ENCODE measurements around the gene P2RX3. TPM values are rescaled to one million over a fixed set of nuclear protein-coding genes. Genes with fewer than 3 reads are reported as not detected.

Gene P2RX3
- total and polyA plus RNA-seq, 2 experiments from 2014 or later: 0.15 to 0.35 TPM

GRCh38 chr11:57360991-57361390 lies 22.8 kb downstream of the P2RX3 start:
- no peaks in the 10 kb centered on the region for H3K36me3 ChIP-seq (ENCODE audit: insufficient read depth)
- no peak for TF ChIP-seq CREB1 (CRISPR knock-in tag; IDR thresholded peaks at IDR 0.05; ENCODE audit: low read depth)
- TF ChIP-seq NANOG (IDR thresholded peaks at IDR 0.05; ENCODE audit: borderline replicate concordance): no peak
- TF ChIP-seq POLR2AphosphoS5 (IDR thresholded peaks at IDR 0.05; ENCODE audit: low read depth): no peak
- TF ChIP-seq, protein P1, sequence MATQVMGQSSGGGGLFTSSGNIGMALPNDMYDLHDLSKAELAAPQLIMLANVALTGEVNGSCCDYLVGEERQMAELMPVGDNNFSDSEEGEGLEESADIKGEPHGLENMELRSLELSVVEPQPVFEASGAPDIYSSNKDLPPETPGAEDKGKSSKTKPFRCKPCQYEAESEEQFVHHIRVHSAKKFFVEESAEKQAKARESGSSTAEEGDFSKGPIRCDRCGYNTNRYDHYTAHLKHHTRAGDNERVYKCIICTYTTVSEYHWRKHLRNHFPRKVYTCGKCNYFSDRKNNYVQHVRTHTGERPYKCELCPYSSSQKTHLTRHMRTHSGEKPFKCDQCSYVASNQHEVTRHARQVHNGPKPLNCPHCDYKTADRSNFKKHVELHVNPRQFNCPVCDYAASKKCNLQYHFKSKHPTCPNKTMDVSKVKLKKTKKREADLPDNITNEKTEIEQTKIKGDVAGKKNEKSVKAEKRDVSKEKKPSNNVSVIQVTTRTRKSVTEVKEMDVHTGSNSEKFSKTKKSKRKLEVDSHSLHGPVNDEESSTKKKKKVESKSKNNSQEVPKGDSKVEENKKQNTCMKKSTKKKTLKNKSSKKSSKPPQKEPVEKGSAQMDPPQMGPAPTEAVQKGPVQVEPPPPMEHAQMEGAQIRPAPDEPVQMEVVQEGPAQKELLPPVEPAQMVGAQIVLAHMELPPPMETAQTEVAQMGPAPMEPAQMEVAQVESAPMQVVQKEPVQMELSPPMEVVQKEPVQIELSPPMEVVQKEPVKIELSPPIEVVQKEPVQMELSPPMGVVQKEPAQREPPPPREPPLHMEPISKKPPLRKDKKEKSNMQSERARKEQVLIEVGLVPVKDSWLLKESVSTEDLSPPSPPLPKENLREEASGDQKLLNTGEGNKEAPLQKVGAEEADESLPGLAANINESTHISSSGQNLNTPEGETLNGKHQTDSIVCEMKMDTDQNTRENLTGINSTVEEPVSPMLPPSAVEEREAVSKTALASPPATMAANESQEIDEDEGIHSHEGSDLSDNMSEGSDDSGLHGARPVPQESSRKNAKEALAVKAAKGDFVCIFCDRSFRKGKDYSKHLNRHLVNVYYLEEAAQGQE (IDR thresholded peaks at IDR 0.05; ENCODE audit: unreplicated experiment): no peak
- no peak for TF ChIP-seq EZH2 (IDR thresholded peaks at IDR 0.05; ENCODE audit: low read depth, unreplicated experiment)
- TF ChIP-seq, protein P2, sequence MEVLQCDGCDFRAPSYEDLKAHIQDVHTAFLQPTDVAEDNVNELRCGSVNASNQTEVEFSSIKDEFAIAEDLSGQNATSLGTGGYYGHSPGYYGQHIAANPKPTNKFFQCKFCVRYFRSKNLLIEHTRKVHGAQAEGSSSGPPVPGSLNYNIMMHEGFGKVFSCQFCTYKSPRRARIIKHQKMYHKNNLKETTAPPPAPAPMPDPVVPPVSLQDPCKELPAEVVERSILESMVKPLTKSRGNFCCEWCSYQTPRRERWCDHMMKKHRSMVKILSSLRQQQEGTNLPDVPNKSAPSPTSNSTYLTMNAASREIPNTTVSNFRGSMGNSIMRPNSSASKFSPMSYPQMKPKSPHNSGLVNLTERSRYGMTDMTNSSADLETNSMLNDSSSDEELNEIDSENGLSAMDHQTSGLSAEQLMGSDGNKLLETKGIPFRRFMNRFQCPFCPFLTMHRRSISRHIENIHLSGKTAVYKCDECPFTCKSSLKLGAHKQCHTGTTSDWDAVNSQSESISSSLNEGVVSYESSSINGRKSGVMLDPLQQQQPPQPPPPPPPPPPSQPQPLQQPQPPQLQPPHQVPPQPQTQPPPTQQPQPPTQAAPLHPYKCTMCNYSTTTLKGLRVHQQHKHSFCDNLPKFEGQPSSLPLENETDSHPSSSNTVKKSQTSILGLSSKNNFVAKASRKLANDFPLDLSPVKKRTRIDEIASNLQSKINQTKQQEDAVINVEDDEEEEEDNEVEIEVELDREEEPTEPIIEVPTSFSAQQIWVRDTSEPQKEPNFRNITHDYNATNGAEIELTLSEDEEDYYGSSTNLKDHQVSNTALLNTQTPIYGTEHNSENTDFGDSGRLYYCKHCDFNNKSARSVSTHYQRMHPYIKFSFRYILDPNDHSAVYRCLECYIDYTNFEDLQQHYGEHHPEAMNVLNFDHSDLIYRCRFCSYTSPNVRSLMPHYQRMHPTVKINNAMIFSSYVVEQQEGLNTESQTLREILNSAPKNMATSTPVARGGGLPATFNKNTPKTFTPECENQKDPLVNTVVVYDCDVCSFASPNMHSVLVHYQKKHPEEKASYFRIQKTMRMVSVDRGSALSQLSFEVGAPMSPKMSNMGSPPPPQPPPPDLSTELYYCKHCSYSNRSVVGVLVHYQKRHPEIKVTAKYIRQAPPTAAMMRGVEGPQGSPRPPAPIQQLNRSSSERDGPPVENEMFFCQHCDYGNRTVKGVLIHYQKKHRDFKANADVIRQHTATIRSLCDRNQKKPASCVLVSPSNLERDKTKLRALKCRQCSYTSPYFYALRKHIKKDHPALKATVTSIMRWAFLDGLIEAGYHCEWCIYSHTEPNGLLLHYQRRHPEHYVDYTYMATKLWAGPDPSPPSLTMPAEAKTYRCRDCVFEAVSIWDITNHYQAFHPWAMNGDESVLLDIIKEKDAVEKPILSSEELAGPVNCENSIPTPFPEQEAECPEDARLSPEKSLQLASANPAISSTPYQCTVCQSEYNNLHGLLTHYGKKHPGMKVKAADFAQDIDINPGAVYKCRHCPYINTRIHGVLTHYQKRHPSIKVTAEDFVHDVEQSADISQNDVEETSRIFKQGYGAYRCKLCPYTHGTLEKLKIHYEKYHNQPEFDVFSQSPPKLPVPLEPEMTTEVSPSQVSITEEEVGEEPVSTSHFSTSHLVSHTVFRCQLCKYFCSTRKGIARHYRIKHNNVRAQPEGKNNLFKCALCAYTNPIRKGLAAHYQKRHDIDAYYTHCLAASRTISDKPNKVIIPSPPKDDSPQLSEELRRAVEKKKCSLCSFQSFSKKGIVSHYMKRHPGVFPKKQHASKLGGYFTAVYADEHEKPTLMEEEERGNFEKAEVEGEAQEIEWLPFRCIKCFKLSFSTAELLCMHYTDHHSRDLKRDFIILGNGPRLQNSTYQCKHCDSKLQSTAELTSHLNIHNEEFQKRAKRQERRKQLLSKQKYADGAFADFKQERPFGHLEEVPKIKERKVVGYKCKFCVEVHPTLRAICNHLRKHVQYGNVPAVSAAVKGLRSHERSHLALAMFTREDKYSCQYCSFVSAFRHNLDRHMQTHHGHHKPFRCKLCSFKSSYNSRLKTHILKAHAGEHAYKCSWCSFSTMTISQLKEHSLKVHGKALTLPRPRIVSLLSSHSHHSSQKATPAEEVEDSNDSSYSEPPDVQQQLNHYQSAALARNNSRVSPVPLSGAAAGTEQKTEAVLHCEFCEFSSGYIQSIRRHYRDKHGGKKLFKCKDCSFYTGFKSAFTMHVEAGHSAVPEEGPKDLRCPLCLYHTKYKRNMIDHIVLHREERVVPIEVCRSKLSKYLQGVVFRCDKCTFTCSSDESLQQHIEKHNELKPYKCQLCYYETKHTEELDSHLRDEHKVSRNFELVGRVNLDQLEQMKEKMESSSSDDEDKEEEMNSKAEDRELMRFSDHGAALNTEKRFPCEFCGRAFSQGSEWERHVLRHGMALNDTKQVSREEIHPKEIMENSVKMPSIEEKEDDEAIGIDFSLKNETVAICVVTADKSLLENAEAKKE (CRISPR knock-in tag; IDR thresholded peaks at IDR 0.05): no peak
- TF ChIP-seq EZH2phosphoT487 (IDR thresholded peaks at IDR 0.05; ENCODE audit: unreplicated experiment): no peak
- no peak for TF ChIP-seq JUNB (IDR thresholded peaks at IDR 0.05; ENCODE audit: unreplicated experiment)
- no peak for TF ChIP-seq STAT1 (IDR thresholded peaks at IDR 0.05; ENCODE audit: unreplicated experiment)
- TF ChIP-seq ZNF331 (CRISPR knock-in tag; IDR thresholded peaks at IDR 0.05; ENCODE audit: low read depth): no peak
- TF ChIP-seq, protein P3, sequence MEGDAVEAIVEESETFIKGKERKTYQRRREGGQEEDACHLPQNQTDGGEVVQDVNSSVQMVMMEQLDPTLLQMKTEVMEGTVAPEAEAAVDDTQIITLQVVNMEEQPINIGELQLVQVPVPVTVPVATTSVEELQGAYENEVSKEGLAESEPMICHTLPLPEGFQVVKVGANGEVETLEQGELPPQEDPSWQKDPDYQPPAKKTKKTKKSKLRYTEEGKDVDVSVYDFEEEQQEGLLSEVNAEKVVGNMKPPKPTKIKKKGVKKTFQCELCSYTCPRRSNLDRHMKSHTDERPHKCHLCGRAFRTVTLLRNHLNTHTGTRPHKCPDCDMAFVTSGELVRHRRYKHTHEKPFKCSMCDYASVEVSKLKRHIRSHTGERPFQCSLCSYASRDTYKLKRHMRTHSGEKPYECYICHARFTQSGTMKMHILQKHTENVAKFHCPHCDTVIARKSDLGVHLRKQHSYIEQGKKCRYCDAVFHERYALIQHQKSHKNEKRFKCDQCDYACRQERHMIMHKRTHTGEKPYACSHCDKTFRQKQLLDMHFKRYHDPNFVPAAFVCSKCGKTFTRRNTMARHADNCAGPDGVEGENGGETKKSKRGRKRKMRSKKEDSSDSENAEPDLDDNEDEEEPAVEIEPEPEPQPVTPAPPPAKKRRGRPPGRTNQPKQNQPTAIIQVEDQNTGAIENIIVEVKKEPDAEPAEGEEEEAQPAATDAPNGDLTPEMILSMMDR (conservative IDR thresholded peaks at IDR 0.05; ENCODE audit: low read depth in 2 of 2): no peak
- no peak for TF ChIP-seq ZNF114 (CRISPR knock-in tag; IDR thresholded peaks at IDR 0.05)
- TF ChIP-seq, protein P4, sequence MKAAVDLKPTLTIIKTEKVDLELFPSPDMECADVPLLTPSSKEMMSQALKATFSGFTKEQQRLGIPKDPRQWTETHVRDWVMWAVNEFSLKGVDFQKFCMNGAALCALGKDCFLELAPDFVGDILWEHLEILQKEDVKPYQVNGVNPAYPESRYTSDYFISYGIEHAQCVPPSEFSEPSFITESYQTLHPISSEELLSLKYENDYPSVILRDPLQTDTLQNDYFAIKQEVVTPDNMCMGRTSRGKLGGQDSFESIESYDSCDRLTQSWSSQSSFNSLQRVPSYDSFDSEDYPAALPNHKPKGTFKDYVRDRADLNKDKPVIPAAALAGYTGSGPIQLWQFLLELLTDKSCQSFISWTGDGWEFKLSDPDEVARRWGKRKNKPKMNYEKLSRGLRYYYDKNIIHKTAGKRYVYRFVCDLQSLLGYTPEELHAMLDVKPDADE (IDR thresholded peaks at IDR 0.05): no peak
- no peaks in the 10 kb centered on the region for H3K27me3 ChIP-seq (ENCODE audit: insufficient read depth)
- H3K27ac ChIP-seq (ENCODE audit: low read depth): no peak overlapping the region
- H3F3A ChIP-seq (replicated peaks; ENCODE audit: low read depth): 0 out of 2 replicates have a peak, but pooled peaks cover 3% of the 10 kb centered on the region
- no peaks in the 10 kb centered on the region for H4K20me1 ChIP-seq (replicated peaks; ENCODE audit: insufficient read depth)
- H3K4me3 ChIP-seq: no peak overlapping the region
- Mint-ChIP-seq H3K4me1 (peaks cover 18% of the 10 kb centered on the region), H3K9me3 (no peaks in the 10 kb centered on the region), H3K27me3 (ENCODE audit: insufficient read depth, low read depth, poor library complexity) (peaks cover 2% of the 10 kb centered on the region), H3K36me3 (ENCODE audit: low read depth) (no peaks in the 10 kb centered on the region), H3K4me3 (no peak overlapping the region), H3K27ac (no peak overlapping the region)
- no peak overlapping the region for H2AFZ ChIP-seq
- H3K4me2 ChIP-seq: no peak overlapping the region
- ATAC-seq (no peak), DNase-seq (ENCODE audit: low spot score) (no peak)
- H3K4me1 ChIP-seq (ENCODE audit: insufficient read depth): peaks cover 12% of the 10 kb centered on the region
- no peaks in the 10 kb centered on the region for H3K9me2 ChIP-seq (ENCODE audit: insufficient read depth)
- H3K79me2 ChIP-seq (replicated peaks; ENCODE audit: insufficient read depth): no peaks in the 10 kb centered on the region
